ENCODE results near the gene DMP1.

DMP1 gene, protein sequence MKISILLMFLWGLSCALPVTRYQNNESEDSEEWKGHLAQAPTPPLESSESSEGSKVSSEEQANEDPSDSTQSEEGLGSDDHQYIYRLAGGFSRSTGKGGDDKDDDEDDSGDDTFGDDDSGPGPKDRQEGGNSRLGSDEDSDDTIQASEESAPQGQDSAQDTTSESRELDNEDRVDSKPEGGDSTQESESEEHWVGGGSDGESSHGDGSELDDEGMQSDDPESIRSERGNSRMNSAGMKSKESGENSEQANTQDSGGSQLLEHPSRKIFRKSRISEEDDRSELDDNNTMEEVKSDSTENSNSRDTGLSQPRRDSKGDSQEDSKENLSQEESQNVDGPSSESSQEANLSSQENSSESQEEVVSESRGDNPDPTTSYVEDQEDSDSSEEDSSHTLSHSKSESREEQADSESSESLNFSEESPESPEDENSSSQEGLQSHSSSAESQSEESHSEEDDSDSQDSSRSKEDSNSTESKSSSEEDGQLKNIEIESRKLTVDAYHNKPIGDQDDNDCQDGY

DNA sequence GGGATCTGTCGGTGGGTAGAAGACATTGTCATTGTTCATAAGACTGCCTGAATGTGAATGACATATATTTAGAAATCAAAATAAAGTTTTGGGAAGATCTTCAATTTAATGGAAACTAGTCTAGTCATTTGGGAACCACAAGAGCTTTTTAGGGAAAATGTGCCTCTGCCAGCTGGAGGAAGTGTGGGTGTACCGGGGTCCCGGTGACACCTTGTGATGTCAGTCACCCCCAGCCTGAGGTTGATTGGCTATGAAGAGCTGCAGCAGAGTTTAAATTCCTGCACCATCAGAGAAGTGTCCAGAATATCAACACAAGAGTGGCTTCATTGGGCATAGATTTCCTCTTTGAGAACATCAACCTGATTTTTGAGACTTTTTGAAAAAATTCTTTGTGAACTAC lies at the start of gene DMP1:
Gene DMP1 (plus strand): TSS at position 301 of the 400 bp plus-strand sequence. CDS start 6,213 bp downstream, outside the sequence.
- TF ChIP-seq, protein P1, sequence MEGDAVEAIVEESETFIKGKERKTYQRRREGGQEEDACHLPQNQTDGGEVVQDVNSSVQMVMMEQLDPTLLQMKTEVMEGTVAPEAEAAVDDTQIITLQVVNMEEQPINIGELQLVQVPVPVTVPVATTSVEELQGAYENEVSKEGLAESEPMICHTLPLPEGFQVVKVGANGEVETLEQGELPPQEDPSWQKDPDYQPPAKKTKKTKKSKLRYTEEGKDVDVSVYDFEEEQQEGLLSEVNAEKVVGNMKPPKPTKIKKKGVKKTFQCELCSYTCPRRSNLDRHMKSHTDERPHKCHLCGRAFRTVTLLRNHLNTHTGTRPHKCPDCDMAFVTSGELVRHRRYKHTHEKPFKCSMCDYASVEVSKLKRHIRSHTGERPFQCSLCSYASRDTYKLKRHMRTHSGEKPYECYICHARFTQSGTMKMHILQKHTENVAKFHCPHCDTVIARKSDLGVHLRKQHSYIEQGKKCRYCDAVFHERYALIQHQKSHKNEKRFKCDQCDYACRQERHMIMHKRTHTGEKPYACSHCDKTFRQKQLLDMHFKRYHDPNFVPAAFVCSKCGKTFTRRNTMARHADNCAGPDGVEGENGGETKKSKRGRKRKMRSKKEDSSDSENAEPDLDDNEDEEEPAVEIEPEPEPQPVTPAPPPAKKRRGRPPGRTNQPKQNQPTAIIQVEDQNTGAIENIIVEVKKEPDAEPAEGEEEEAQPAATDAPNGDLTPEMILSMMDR (IDR thresholded peaks at IDR 0.05) = no peak
- no peak for TF ChIP-seq ZFX (IDR thresholded peaks at IDR 0.05; ENCODE audit: borderline replicate concordance)

DNA sequence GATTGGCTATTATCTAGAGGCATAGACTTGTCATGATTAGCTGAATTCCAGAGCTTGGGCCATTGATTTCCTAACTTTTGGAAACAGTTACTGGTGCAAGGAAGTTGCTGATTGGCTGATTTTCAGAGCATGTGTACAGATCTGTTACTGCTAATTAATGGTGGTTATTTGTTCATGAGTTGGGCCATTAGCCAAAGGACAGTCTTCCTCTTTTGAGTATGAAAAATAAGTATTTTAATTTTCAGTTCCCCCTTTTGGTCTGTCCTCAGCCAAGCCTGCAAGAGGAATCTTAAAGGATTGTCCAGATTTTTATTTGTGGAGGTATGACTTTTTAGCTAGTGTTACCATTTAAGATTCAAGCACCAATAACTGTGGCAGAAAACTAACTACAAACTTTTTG lies 48.7 kb upstream of the DMP1 start:
- H3K27ac ChIP-seq = no peak overlapping the region
- TF ChIP-seq ZFX (IDR thresholded peaks at IDR 0.05; ENCODE audit: borderline replicate concordance) = no peak
- TF ChIP-seq, protein P1 (IDR thresholded peaks at IDR 0.05) = no peak

More for the DNA sequence above, at the start of gene DMP1:
- no peak within 1 kb of the TSS for H3K27ac ChIP-seq

DNA sequence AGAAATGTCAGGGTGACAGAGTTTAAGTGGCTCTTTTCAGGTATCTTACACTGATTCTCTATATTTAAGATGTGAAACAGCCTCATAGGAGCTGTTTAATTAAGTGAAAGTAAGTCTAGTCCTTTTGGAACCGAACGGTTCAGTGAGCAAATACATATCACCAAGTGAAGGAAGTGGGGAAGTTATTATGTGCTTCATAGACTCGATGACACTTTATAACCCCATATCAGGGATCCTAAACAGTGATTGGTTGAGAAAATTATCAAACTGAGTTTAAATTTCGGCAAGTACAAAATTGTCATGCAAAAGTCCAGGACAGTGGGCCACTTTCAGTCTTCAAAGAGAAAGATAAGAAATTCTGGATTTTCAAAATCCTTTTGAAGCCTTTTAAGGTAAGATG lies 41.9 kb upstream of the DMP1 start, which contains the start of gene DSPP:
Gene DSPP (plus strand): TSS at position 301 of the 400 bp plus-strand sequence. CDS start 2,380 bp downstream, outside the sequence.
- TF ChIP-seq, protein P1 (IDR thresholded peaks at IDR 0.05) = no peak
- no peak for TF ChIP-seq ZFX (IDR thresholded peaks at IDR 0.05; ENCODE audit: borderline replicate concordance)
- H3K27ac ChIP-seq = no peak within 1 kb of the TSS

DNA sequence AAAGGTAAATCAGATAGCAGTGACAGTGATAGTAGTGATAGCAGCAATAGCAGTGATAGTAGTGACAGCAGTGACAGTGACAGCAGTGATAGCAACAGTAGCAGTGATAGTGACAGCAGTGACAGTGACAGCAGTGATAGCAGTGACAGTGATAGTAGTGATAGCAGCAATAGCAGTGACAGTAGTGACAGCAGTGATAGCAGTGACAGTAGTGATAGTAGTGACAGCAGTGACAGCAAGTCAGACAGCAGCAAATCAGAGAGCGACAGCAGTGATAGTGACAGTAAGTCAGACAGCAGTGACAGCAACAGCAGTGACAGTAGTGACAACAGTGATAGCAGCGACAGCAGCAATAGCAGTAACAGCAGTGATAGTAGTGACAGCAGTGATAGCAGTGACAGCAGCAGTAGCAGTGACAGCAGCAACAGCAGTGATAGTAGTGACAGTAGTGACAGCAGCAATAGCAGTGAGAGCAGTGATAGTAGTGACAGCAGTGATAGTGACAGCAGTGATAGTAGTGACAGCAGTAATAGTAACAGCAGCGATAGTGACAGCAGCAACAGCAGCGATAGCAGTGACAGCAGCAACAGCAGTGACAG lies 35.7 kb upstream of the DMP1 start:
- TF ChIP-seq, protein P1 (IDR thresholded peaks at IDR 0.05) = no peak
- no peak for TF ChIP-seq ZFX (IDR thresholded peaks at IDR 0.05; ENCODE audit: borderline replicate concordance)

DNA sequence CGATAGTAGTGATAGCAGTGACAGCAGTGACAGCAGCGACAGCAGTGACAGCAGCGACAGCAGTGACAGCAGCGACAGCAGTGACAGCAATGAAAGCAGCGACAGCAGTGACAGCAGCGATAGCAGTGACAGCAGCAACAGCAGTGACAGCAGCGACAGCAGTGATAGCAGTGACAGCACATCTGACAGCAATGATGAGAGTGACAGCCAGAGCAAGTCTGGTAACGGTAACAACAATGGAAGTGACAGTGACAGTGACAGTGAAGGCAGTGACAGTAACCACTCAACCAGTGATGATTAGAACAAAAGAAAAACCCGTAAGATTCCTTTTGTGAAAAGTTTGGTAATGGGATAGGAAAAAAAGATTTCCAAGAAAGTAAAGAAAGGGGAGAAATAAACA lies 33.8 kb upstream of the DMP1 start:
- TF ChIP-seq, protein P1 (IDR thresholded peaks at IDR 0.05) = no peak
- no peak for TF ChIP-seq ZFX (IDR thresholded peaks at IDR 0.05; ENCODE audit: borderline replicate concordance)
- no peak overlapping the region for H3K27ac ChIP-seq

More for the DNA sequence above, 35.7 kb upstream of the DMP1 start:
- H3K27ac ChIP-seq = no peak overlapping the region

DNA sequence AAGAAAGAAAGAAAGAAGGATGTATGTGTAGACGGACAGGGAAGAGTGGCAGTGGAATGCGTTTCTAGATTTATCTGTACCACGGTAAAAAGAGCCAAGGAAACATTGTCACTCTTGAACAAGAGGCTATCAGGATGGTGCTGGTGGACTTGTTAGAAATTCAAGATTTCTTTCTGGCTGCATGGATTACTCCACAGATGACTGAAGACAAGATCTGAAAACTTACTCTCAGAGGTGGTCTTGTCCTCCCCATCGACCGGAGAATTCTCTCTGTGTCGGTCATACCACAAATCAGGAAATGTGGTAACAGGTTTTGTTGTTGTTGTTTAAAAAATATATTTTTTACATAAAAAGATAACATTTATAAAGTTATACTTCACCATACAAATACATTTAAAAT lies 30.0 kb upstream of the DMP1 start:
- no peak overlapping the region for H3K27ac ChIP-seq
- TF ChIP-seq, protein P1 (IDR thresholded peaks at IDR 0.05) = no peak
- no peak for TF ChIP-seq ZFX (IDR thresholded peaks at IDR 0.05; ENCODE audit: borderline replicate concordance)

DNA sequence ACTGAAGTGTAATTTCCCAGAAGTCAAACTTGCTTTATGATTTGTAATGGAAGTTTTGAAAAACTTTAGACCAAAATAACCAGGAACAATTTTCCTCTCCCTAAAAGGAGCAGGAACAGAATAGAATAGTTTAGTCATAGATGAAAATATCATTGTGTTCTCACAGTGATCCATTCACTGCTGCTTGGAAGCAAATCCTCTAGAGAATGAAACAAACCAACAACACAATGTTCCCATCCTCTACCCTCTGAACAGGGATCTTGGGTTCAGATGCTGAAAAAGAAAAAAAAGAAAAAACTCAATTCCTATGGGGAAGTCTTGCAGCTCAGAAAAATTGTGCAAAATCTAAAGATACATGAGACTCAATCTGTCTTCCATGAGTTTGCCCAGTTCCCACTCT lies 29.6 kb upstream of the DMP1 start:
- no peak overlapping the region for H3K27ac ChIP-seq
- TF ChIP-seq, protein P1 (IDR thresholded peaks at IDR 0.05) = no peak
- no peak for TF ChIP-seq ZFX (IDR thresholded peaks at IDR 0.05; ENCODE audit: borderline replicate concordance)

Measured in 22Rv1 (cell line).